ENCODE measurements around the gene SCUBE3. TPM values are rescaled to one million over a fixed set of nuclear protein-coding genes. Genes with fewer than 3 reads are reported as not detected.

Gene SCUBE3
- total RNA-seq, 1 donor from 2014 or later: 16.3 TPM

- H3K9me3 Mint-ChIP-seq (ENCODE audit: unreplicated experiment): no peaks in the 10 kb centered on the region
- TF ChIP-seq, protein P1, sequence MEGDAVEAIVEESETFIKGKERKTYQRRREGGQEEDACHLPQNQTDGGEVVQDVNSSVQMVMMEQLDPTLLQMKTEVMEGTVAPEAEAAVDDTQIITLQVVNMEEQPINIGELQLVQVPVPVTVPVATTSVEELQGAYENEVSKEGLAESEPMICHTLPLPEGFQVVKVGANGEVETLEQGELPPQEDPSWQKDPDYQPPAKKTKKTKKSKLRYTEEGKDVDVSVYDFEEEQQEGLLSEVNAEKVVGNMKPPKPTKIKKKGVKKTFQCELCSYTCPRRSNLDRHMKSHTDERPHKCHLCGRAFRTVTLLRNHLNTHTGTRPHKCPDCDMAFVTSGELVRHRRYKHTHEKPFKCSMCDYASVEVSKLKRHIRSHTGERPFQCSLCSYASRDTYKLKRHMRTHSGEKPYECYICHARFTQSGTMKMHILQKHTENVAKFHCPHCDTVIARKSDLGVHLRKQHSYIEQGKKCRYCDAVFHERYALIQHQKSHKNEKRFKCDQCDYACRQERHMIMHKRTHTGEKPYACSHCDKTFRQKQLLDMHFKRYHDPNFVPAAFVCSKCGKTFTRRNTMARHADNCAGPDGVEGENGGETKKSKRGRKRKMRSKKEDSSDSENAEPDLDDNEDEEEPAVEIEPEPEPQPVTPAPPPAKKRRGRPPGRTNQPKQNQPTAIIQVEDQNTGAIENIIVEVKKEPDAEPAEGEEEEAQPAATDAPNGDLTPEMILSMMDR (IDR thresholded peaks at IDR 0.05): no peak
- no peaks in the 10 kb centered on the region for H3K36me3 Mint-ChIP-seq (ENCODE audit: unreplicated experiment)
- no peaks in the 10 kb centered on the region for H3K27me3 Mint-ChIP-seq (ENCODE audit: unreplicated experiment)
- H3K27ac Mint-ChIP-seq (ENCODE audit: unreplicated experiment): no peak overlapping the region
- no peak for DNase-seq (ENCODE audit: extremely low spot score, unreplicated experiment)
- no peak overlapping the region for H3K4me3 Mint-ChIP-seq (ENCODE audit: unreplicated experiment)
- peaks cover 1% of the 10 kb centered on the region for H3K4me1 Mint-ChIP-seq (ENCODE audit: unreplicated experiment)
Measured at GRCh38 chr6:35191889-35192288, 21.9 kb upstream of the SCUBE3 start.

DNA sequence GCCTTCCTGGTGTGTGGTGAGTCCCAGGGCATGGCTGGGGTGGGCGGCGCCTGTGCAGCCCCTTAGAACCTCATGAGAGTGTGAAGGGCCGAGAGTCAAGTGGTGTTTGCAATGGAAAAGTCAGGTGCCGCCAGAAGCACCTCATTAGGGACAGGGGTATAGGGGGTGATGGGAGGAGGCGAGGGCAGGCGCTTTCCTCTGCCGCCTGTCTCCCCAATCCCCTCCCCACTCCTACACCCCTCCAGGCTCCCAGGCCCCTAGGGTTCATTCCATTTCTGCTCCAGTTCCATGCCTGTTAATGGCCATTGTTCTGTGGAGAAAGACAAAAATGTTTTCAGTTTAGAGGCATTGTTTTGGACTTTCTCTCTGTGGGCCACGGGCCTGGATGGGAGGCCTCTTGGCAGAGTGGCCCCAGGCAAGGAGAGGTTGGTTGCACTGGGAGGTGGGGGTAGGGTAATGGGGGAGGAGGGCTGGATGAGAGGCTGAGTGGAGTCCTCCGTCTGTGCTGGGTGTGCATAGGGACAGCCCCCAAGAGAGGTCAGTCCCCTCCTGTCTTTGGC lies 21.4 kb upstream of the SCUBE3 start:
- Mint-ChIP-seq H3K27me3 (ENCODE audit: unreplicated experiment) (no peaks in the 10 kb centered on the region), H3K27ac (ENCODE audit: unreplicated experiment) (no peak overlapping the region)

GRCh38 chr6:35194390-35194789 lies 19.4 kb upstream of the SCUBE3 start:
- DNase-seq (ENCODE audit: extremely low spot score, unreplicated experiment): no peak
- H3K9me3 Mint-ChIP-seq (ENCODE audit: unreplicated experiment): peaks cover 10% of the 10 kb centered on the region
- TF ChIP-seq, protein P1 (IDR thresholded peaks at IDR 0.05): no peak
- H3K4me1 Mint-ChIP-seq (ENCODE audit: unreplicated experiment): peaks cover 5% of the 10 kb centered on the region
- H3K36me3 Mint-ChIP-seq (ENCODE audit: unreplicated experiment): peaks cover 1% of the 10 kb centered on the region
- H3K4me3 Mint-ChIP-seq (ENCODE audit: unreplicated experiment): no peak overlapping the region
- no peaks in the 10 kb centered on the region for H3K27me3 Mint-ChIP-seq (ENCODE audit: unreplicated experiment)
- no peak overlapping the region for H3K27ac Mint-ChIP-seq (ENCODE audit: unreplicated experiment)

More for the DNA sequence above, 21.4 kb upstream of the SCUBE3 start:
- H3K36me3 Mint-ChIP-seq (ENCODE audit: unreplicated experiment): no peaks in the 10 kb centered on the region
- no peak overlapping the region for H3K4me3 Mint-ChIP-seq (ENCODE audit: unreplicated experiment)
- peaks cover 4% of the 10 kb centered on the region for H3K9me3 Mint-ChIP-seq (ENCODE audit: unreplicated experiment)
- DNase-seq (ENCODE audit: extremely low spot score, unreplicated experiment): no peak
- H3K4me1 Mint-ChIP-seq (ENCODE audit: unreplicated experiment): peaks cover 5% of the 10 kb centered on the region
- TF ChIP-seq, protein P1 (IDR thresholded peaks at IDR 0.05): no peak

DNA sequence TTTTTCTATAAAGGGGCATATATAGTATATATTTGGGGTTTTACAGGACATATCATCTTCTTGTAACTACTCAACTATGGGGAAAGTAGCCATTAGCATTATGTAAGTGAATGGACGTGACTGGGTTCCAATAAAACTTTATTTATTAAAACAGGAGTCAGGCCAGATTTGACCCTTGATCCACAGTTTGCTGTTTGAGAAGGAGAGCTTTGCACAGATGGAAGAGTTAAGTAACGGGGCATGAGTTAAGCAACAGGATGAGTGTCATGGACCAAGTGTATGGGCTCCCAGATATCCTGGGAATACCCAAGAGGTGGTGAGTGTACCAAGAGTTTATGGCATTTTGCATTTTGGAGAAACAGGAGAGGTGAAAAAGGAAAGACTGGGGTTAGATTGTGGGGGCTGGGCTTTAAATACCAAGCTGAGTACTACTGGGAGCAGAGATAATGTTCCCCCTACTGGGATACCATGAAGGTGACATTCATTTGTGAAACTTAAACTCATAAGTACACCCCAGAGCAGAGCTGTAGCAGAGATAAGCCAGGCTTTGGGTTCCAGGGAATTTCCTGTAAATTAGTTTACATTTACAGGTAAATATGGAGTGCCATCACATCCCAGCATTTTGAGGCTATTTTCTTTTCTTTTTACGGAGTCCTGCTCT lies 18.5 kb upstream of the SCUBE3 start:
- Mint-ChIP-seq H3K27ac (ENCODE audit: unreplicated experiment) (no peak overlapping the region), H3K4me3 (ENCODE audit: unreplicated experiment) (no peak overlapping the region), H3K9me3 (ENCODE audit: unreplicated experiment) (peaks cover 10% of the 10 kb centered on the region), H3K4me1 (ENCODE audit: unreplicated experiment) (peaks cover 5% of the 10 kb centered on the region), H3K27me3 (ENCODE audit: unreplicated experiment) (no peaks in the 10 kb centered on the region), H3K36me3 (ENCODE audit: unreplicated experiment) (peaks cover 1% of the 10 kb centered on the region)
- DNase-seq (ENCODE audit: extremely low spot score, unreplicated experiment): no peak
- TF ChIP-seq, protein P1 (IDR thresholded peaks at IDR 0.05): no peak

DNA sequence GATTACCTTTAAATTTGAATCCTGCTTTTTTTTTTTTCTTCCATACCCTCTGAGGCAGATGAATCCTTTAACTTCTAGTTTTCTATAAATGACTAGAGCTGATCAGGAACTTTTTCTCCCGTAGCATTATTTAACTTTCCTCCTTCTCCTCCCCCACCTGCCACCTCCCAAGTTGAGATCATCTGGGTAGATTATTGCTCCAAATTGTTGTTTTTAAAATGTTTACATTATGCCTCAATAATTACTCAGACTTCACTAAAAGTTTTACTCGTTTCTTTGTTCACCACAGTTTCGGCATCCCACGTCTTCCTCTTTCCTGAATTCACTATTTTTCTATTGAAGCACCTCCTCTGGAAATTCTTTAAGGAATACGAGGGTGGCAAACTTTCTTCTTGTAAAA lies 16.6 kb upstream of the SCUBE3 start:
- DNase-seq (ENCODE audit: extremely low spot score, unreplicated experiment): no peak
- Mint-ChIP-seq H3K4me1 (ENCODE audit: unreplicated experiment) (peaks cover 5% of the 10 kb centered on the region), H3K27ac (ENCODE audit: unreplicated experiment) (no peak overlapping the region), H3K27me3 (ENCODE audit: unreplicated experiment) (no peaks in the 10 kb centered on the region), H3K4me3 (ENCODE audit: unreplicated experiment) (no peak overlapping the region), H3K36me3 (ENCODE audit: unreplicated experiment) (peaks cover 1% of the 10 kb centered on the region), H3K9me3 (ENCODE audit: unreplicated experiment) (peaks cover 10% of the 10 kb centered on the region)
- TF ChIP-seq, protein P1 (IDR thresholded peaks at IDR 0.05): no peak
